HG03565 (cell line): ENCODE results near the gene PCARE.

Source experiments
- ATAC-seq: cut with Tn5 transposase; IDR thresholded peaks from one replicate; pipeline ENCODE4 v1.9.1; 2021; ENCODE audit warnings: mild to moderate bottlenecking, moderate library complexity; ENCODE audit not compliant: unreplicated experiment

The PCARE gene

GRCh38 chr2:29064346-29064715 is 10.0 kb downstream of the PCARE start:
- ATAC-seq, result no peak

GRCh38 chr2:29063646-29064345 is 10.5 kb downstream of the PCARE start:
- no peak for ATAC-seq

GRCh38 chr2:29063056-29063455 is 11.3 kb downstream of the PCARE start:
- ATAC-seq, result no peak

- ATAC-seq, result no peak
These were observed 12.0 kb downstream of the PCARE start for GRCh38 chr2:29062371-29062770.

GRCh38 chr2:29061616-29062015 is 12.7 kb downstream of the PCARE start:
- ATAC-seq, result no peak

GRCh38 chr2:29061176-29061575 is 13.1 kb downstream of the PCARE start:
- no peak for ATAC-seq

GRCh38 chr2:29060441-29060840 is 13.9 kb downstream of the PCARE start:
- ATAC-seq, result no peak

GRCh38 chr2:29059624-29060023 is 14.7 kb downstream of the PCARE start:
- no peak for ATAC-seq

- no peak for ATAC-seq
These were observed 17.3 kb downstream of the PCARE start for GRCh38 chr2:29057006-29057405.

GRCh38 chr2:29056452-29056851 is 17.9 kb downstream of the PCARE start:
- no peak for ATAC-seq

- ATAC-seq, result no peak
These were observed 18.7 kb downstream of the PCARE start for GRCh38 chr2:29055601-29056000.

GRCh38 chr2:29054430-29054829 is 19.9 kb downstream of the PCARE start:
- ATAC-seq, result no peak

- no peak for ATAC-seq
These were observed 20.5 kb downstream of the PCARE start for GRCh38 chr2:29053670-29054400.

GRCh38 chr2:29053223-29053622 is 21.1 kb downstream of the PCARE start:
- ATAC-seq, result no peak

- ATAC-seq, result no peak
These were observed 21.5 kb downstream of the PCARE start for GRCh38 chr2:29052807-29053206.

- ATAC-seq, result no peak
These were observed 22.6 kb downstream of the PCARE start for GRCh38 chr2:29051730-29052129.

GRCh38 chr2:29050591-29050990 is 23.7 kb downstream of the PCARE start:
- ATAC-seq, result no peak

- no peak for ATAC-seq
These were observed 27.1 kb downstream of the PCARE start for GRCh38 chr2:29047083-29047845.

- no peak for ATAC-seq
These were observed 28.0 kb downstream of the PCARE start for GRCh38 chr2:29046321-29046720.

- no peak for ATAC-seq
These were observed 29.9 kb downstream of the PCARE start for GRCh38 chr2:29044459-29044858.

GRCh38 chr2:29042561-29043075 is 31.7 kb downstream of the PCARE start:
- ATAC-seq, result no peak
